ENCODE measurements around the gene HNRNPH3.
A peak's percentile ranks its signal among the peaks of the same experiment; 100 is the strongest.

Gene HNRNPH3

DNA sequence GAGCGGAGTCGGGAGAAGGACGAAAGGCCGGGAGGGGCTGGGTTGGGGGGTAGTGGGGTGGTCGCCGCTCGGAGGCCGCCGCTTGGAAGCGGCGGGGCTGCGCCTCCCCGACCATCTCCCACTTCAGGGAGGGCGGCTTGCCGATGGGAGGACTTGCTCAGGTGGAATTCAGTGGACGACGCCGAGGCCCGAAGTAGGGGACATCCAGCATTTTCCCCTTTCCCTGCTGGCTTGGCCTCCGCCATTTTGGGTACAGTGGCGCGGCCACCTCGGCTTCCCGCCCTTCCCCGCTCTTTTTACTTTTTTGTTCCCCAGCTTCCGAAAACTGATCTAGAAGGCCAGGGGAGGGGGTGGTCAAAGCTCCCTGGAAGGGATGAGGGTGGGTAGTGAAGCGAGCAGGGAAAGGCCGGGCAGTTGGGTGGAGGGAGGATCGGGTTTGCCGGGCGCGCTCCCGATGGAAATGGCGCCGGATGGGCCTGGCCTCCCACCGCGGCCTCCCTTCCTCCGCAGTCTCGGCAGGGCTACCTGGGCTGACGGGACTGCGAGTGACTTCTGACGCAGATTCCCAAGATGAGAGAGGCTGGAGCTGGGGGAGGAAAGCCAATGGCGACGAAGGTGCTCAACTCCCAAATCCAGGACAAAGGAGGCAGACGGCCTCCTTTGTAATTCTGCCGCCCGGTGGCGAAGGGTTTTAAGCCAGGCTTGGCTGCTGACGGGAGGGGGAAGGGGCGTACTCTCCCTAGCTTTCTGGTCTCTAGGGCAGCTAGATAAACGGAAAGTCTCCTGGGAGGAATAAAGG is 594 bp downstream of the HNRNPH3 start, which contains the start of gene PBLD:
PBLD (minus strand) TSS at position 670 of the 799 bp plus-strand sequence. CDS start 26,084 bp downstream, outside the sequence.
- TF ChIP-seq, protein P1, sequence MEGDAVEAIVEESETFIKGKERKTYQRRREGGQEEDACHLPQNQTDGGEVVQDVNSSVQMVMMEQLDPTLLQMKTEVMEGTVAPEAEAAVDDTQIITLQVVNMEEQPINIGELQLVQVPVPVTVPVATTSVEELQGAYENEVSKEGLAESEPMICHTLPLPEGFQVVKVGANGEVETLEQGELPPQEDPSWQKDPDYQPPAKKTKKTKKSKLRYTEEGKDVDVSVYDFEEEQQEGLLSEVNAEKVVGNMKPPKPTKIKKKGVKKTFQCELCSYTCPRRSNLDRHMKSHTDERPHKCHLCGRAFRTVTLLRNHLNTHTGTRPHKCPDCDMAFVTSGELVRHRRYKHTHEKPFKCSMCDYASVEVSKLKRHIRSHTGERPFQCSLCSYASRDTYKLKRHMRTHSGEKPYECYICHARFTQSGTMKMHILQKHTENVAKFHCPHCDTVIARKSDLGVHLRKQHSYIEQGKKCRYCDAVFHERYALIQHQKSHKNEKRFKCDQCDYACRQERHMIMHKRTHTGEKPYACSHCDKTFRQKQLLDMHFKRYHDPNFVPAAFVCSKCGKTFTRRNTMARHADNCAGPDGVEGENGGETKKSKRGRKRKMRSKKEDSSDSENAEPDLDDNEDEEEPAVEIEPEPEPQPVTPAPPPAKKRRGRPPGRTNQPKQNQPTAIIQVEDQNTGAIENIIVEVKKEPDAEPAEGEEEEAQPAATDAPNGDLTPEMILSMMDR (IDR thresholded peaks at IDR 0.05; ENCODE audit: control insufficient read depth, insufficient read depth, low read depth, low read length, missing control alignments) = peak; percentile 59
- peak within 1 kb of the TSS; percentile 72 for H3K4me3 ChIP-seq (ENCODE audit: control insufficient read depth, low read depth, low read length)
- peak; percentile 37 for DNase-seq (ENCODE audit: low read depth)

DNA sequence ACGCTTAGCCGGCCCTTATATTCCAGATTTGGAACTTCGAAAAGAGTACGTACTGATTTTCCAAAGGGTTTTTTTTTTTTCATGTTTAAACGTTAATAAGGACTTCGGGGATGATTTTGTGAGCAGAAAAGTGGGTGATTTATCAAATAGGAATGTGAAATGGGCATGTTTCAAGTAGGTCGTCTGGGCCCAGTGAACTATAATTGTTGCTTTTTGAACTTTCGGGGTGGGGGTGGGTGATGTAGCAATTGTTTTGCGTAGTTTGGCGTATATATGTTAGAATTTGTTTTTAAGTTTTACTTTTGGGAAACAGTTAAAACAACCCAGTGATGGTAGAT is 1.2 kb downstream of the HNRNPH3 start:
- TF ChIP-seq, protein P1 (IDR thresholded peaks at IDR 0.05; ENCODE audit: control insufficient read depth, insufficient read depth, low read depth, low read length, missing control alignments) = no peak
- peak overlapping the region; percentile 72 for H3K4me3 ChIP-seq (ENCODE audit: control insufficient read depth, low read depth, low read length)
- peak; percentile 31 for DNase-seq (ENCODE audit: low read depth)

DNA sequence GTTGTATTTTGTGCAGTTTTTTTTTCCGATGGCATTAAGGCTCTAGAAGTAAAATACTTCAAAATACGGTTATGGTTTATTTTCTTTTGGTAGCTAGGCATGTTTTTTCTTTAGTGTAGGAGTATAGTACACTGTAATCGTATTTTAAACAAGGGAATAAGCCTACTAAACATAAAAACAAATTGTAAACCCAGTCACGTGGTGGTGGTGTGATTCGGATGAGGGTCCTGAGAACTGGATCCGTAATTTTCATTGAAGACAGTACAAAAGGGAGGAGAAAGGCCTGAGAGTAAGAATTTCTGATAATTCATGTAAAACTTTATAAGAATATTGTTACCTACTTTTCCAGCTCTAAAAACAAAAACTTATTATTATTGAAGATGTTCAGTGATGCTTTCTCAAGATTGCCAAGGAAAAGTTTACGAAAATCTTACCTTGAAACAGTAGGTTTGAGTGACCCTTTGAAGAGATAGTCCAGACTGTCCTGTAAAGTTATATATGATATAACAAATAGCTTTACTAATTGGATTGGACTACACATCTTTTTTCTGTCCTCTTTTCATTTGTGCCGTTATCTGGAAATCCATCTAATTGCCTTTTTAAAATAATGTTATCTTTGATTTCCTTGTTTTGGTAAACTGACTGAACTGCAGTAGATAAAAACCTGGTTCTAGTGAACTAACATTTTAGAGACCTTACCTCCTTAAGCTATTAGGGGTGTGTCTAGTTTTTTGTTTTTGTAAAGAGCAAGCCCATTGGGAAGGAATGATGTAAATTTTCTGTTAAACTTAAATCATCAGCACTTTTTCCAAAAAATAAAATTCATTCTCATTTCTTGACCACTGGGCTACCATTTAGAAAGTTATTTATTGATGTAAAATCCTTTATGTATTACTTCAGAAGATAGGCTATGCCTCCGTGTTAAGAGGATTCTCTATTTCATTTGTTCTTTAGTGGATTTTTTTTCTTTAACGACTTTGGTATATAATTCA is 1.9 kb downstream of the HNRNPH3 start:
- DNase-seq (ENCODE audit: low read depth) = no peak
- TF ChIP-seq, protein P1 (IDR thresholded peaks at IDR 0.05; ENCODE audit: control insufficient read depth, insufficient read depth, low read depth, low read length, missing control alignments) = no peak
- peak overlapping the region; percentile 72 for H3K4me3 ChIP-seq (ENCODE audit: control insufficient read depth, low read depth, low read length)

DNA sequence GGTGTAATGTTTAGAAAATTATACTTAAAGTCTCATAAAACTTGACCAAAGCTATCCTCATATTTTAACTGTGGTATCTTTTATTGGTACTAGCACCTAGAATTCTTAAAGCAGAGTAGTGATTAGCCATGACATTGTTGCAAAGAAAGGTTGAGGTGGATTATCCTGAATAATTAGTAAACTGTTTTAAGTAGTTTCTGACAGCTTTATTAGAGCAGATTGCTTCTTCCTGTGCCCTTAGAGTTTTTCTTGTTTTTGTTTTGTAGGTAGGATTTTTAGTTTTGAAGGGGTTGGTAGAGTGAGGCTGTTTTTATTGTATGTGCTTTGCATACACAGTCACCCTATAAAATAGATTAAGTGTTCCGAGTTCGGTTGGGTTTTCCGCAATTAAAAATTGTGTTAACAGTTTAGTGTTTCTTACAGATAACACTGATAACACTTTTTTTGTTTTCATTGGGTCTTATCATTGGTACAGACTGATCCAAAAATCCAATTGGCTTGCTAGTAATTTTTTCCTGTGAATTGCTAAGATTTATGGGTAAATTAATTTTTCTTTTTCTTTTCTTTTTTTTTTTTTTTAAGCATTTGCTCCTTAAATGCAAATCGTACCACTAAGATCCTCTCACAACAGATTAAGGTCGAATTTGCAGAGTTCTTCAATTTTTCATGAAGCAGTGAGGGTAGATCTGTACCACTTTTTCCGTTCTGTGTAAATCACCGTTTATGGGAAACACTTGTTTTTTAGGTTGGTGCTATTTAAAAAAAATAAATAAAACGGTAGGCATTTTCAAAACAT is 3.0 kb downstream of the HNRNPH3 start:
- H3K4me3 ChIP-seq (ENCODE audit: control insufficient read depth, low read depth, low read length) = peak overlapping the region; percentile 72
- TF ChIP-seq, protein P1 (IDR thresholded peaks at IDR 0.05; ENCODE audit: control insufficient read depth, insufficient read depth, low read depth, low read length, missing control alignments) = no peak
- DNase-seq (ENCODE audit: low read depth) = no peak

DNA sequence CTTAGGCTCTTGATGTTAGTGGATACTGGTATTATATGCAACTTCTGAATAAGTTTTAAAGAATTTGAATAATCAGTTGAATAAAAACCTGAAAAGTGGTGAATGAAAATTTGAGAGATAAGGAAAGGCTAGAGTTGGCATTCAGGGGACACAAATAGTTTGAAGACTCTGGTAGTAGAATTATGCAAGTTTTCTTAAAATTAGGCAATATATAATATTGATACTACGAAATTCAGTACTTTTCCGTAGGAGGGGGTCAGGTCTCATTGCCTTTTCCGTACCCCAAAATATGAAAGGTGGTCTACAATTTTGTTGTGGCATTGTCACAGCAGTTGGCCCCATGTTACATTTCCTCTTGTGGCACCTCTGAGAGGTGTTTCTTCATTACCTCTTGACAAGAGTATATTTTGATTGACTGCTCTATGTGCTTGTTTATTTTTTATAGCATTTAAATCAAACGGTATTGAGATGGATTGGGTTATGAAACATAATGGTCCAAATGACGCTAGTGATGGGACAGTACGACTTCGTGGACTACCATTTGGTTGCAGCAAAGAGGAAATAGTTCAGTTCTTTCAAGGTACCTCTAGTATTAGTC is 5.0 kb downstream of the HNRNPH3 start:
- TF ChIP-seq, protein P1 (IDR thresholded peaks at IDR 0.05; ENCODE audit: control insufficient read depth, insufficient read depth, low read depth, low read length, missing control alignments) = no peak
- no peak overlapping the region for H3K4me3 ChIP-seq (ENCODE audit: control insufficient read depth, low read depth, low read length)
- no peak for DNase-seq (ENCODE audit: low read depth)

All from AG09309 (cell line).